ENCODE measurements around the gene PCSK4. TPM values are rescaled to one million over a fixed set of nuclear protein-coding genes. Genes with fewer than 3 reads are reported as not detected.

The PCSK4 gene
- total RNA-seq, 1 experiment from 2014 or later: 9.9 TPM

DNA sequence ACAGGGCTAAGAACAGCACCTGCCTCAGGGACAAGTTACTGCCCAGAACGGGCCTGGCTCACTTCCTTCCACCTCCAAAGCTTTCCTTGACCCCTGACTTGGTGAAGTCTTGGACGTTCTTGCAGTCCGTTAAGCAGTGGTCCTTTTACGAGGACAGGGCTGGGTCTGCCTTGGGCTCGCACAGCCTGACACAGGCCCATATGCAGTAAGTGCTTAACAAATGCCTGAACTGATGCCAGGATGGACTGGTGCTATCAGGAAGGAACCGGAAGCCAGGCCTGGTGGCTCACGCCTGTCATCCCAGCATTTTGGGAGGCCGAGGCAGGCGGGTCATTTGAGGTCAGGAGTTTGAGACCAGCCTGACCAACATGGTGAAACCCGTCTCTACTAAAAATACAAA lies 31.9 kb upstream of the PCSK4 start:
- no peak for DNase-seq (ENCODE audit: low read depth, low spot score)
- Histone ChIP-seq H3K27ac (ENCODE audit: low read length) (no peak overlapping the region), H3K4me1 (ENCODE audit: control insufficient read depth, insufficient read depth, low read length) (no peaks in the 10 kb centered on the region), H3K9me3 (ENCODE audit: control insufficient read depth, insufficient read depth, low read depth, low read length) (no peaks in the 10 kb centered on the region), H3K4me3 (ENCODE audit: low read depth in 2 of 2, low read length in 2 of 2) (no peak overlapping the region), H3K36me3 (ENCODE audit: control insufficient read depth, insufficient read depth, low read length) (no peaks in the 10 kb centered on the region), H3K27me3 (ENCODE audit: control insufficient read depth, insufficient read depth, low read length) (no peaks in the 10 kb centered on the region; the same call in 1 of the 2 replicates)
- in situ Hi-C loops (cut with HindIII; ENCODE audit: low pct_unique_long_range_greater_than_20kb, low sequenced_read_pairs) (no loop called here), intact Hi-C loops (cut with micrococcal nuclease; ENCODE audit: unreplicated experiment) (no loop called here)
- TF ChIP-seq, protein P1, sequence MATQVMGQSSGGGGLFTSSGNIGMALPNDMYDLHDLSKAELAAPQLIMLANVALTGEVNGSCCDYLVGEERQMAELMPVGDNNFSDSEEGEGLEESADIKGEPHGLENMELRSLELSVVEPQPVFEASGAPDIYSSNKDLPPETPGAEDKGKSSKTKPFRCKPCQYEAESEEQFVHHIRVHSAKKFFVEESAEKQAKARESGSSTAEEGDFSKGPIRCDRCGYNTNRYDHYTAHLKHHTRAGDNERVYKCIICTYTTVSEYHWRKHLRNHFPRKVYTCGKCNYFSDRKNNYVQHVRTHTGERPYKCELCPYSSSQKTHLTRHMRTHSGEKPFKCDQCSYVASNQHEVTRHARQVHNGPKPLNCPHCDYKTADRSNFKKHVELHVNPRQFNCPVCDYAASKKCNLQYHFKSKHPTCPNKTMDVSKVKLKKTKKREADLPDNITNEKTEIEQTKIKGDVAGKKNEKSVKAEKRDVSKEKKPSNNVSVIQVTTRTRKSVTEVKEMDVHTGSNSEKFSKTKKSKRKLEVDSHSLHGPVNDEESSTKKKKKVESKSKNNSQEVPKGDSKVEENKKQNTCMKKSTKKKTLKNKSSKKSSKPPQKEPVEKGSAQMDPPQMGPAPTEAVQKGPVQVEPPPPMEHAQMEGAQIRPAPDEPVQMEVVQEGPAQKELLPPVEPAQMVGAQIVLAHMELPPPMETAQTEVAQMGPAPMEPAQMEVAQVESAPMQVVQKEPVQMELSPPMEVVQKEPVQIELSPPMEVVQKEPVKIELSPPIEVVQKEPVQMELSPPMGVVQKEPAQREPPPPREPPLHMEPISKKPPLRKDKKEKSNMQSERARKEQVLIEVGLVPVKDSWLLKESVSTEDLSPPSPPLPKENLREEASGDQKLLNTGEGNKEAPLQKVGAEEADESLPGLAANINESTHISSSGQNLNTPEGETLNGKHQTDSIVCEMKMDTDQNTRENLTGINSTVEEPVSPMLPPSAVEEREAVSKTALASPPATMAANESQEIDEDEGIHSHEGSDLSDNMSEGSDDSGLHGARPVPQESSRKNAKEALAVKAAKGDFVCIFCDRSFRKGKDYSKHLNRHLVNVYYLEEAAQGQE (IDR thresholded peaks at IDR 0.05; ENCODE audit: insufficient read depth in 1 of 2, low read depth in 2 of 2, low read length in 1 of 2): no peak
- TF ChIP-seq SIN3A (IDR thresholded peaks at IDR 0.05; ENCODE audit: borderline replicate concordance, insufficient read depth, low read depth, low read length) (no peak), TCF7L2 (IDR thresholded peaks at IDR 0.05; ENCODE audit: low read depth, low read length) (no peak), POLR2AphosphoS5 (IDR thresholded peaks at IDR 0.05; ENCODE audit: low read depth, low read length) (no peak)
- TF ChIP-seq, protein P2, sequence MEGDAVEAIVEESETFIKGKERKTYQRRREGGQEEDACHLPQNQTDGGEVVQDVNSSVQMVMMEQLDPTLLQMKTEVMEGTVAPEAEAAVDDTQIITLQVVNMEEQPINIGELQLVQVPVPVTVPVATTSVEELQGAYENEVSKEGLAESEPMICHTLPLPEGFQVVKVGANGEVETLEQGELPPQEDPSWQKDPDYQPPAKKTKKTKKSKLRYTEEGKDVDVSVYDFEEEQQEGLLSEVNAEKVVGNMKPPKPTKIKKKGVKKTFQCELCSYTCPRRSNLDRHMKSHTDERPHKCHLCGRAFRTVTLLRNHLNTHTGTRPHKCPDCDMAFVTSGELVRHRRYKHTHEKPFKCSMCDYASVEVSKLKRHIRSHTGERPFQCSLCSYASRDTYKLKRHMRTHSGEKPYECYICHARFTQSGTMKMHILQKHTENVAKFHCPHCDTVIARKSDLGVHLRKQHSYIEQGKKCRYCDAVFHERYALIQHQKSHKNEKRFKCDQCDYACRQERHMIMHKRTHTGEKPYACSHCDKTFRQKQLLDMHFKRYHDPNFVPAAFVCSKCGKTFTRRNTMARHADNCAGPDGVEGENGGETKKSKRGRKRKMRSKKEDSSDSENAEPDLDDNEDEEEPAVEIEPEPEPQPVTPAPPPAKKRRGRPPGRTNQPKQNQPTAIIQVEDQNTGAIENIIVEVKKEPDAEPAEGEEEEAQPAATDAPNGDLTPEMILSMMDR (IDR thresholded peaks at IDR 0.05): no peak
- BruUV-seq (replicated peaks): no TSS peak
- ChIA-PET POLR2A (no interaction called here), CTCF (no interaction called here)
- no peak; the same call in 1 of the 2 replicates for ATAC-seq

DNA sequence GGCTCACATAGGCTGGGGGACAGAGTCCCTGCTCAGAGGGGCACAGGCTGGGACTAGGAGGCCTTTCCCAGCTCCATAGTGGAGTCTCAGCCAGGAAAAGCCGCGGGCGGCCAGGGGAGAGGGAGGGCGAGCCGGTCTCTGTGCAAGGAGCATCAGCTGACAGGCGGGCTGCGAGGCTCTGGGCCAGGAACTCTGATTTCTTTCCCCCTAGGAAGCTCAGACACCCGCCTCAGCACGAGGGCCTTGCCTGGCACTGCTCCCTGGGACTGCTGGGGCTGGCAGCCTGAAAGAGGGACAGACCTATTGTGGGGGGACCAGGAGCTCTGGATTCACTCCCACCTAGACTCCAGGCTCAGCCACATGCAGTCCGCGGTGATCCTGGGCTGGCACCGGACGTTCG lies 31.5 kb upstream of the PCSK4 start:
- BruUV-seq (replicated peaks): no TSS peak
- H3K27ac ChIP-seq (ENCODE audit: low read length): no peak overlapping the region
- ATAC-seq (peak; percentile 36; the same call in 1 of the 2 replicates), DNase-seq (ENCODE audit: low read depth, low spot score) (no peak)
- CTCF ChIA-PET: interaction anchor here (0.7 kb wide), 1 partner anchor 20 kb away, joined by 6 read pairs; no protein-coding TSS in a partner anchor
- H3K36me3 ChIP-seq (ENCODE audit: control insufficient read depth, insufficient read depth, low read length): no peaks in the 10 kb centered on the region
- H3K27me3 ChIP-seq (ENCODE audit: control insufficient read depth, insufficient read depth, low read length): no peaks in the 10 kb centered on the region; the same call in 1 of the 2 replicates
- no peak for TF ChIP-seq SIN3A (IDR thresholded peaks at IDR 0.05; ENCODE audit: borderline replicate concordance, insufficient read depth, low read depth, low read length)
- TF ChIP-seq, protein P1 (IDR thresholded peaks at IDR 0.05; ENCODE audit: insufficient read depth in 1 of 2, low read depth in 2 of 2, low read length in 1 of 2): no peak
- TF ChIP-seq, protein P2 (IDR thresholded peaks at IDR 0.05): no peak
- H3K9me3 ChIP-seq (ENCODE audit: control insufficient read depth, insufficient read depth, low read depth, low read length): no peaks in the 10 kb centered on the region
- in situ Hi-C loops (cut with HindIII; ENCODE audit: low pct_unique_long_range_greater_than_20kb, low sequenced_read_pairs): no loop called here
- intact Hi-C loops (cut with micrococcal nuclease; ENCODE audit: unreplicated experiment): no loop called here
- no peak overlapping the region for H3K4me3 ChIP-seq (ENCODE audit: low read depth in 2 of 2, low read length in 2 of 2)
- POLR2A ChIA-PET: interaction anchor here (0.6 kb wide), 1 partner anchor 158 kb away, joined by 6 read pairs; no protein-coding TSS in a partner anchor
- no peaks in the 10 kb centered on the region for H3K4me1 ChIP-seq (ENCODE audit: control insufficient read depth, insufficient read depth, low read length)

Measured in Panc1 (cell line).